GM12892 (cell line): ENCODE results near the gene ZNF277.

ENCODE experiments used
- POLR2A ChIP-seq: IDR thresholded peaks from 2 replicates; pipeline ENCODE4 v1.6.1; 2011; ENCODE audit warnings: low read depth, low read length, control low read depth
- POLR2AphosphoS5 ChIP-seq: IDR thresholded peaks from 2 replicates; pipeline ENCODE4 v1.6.1; 2011; ENCODE audit warnings: low read depth, low read length, control low read depth

- TF ChIP-seq POLR2A (no peak), POLR2AphosphoS5 (no peak)
Observed at GRCh38 chr7:112205343-112206237, 905 bp upstream of the ZNF277 start.
